ENCODE data around the gene GMNN.
"Not testable (repeated sequence)": the region's sequence is repeated elsewhere in the genome, so short reads cannot be mapped to it uniquely, and the experiment has no call there.

DNA sequence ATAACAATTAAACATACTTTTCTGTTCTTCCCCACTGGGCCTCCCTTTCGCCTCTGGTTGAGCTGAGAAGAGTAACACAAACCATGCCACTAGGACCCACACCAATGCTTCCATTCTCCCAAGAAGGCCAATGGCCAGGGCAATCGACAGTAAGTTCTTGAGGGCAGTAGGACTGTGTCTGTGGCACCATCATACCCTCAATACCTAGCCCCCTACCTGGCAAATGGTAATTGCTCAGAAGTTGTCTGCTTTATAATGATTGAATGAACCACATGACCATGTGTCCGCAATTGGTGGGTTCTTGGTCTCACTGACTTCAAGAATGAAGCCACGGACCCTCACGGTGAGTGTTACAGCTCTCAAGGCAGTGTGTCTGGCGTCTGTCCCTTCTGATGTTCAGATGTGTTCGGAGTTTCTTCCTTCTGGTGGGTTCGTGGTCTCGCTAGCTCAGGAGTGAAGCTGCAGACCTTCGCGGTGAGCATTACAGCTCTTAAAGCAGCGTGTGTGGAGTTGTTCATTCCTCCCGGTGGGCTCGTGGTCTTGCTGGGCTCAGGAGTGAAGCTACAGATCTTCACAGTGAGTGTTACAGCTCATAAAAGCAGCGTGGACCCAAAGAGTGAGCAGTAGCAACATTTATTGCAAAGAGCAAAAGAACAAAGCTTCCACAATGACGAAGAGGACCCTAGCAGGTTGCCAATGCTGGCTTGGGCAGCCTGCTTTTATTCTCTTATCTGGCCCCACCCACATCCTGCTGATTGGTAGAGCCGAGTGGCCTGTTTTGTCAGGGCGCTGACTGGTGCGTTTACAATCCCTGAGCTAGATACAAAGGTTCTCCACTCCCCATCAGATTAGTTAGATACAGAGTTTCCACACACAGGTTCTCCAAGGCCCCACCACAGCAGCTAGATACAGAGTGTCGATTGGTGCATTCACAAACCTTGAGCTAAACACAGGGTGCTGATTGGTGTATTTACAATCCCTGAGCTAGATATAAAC, 9.6 kb upstream of the GMNN start:
- TF ChIP-seq, protein P1, sequence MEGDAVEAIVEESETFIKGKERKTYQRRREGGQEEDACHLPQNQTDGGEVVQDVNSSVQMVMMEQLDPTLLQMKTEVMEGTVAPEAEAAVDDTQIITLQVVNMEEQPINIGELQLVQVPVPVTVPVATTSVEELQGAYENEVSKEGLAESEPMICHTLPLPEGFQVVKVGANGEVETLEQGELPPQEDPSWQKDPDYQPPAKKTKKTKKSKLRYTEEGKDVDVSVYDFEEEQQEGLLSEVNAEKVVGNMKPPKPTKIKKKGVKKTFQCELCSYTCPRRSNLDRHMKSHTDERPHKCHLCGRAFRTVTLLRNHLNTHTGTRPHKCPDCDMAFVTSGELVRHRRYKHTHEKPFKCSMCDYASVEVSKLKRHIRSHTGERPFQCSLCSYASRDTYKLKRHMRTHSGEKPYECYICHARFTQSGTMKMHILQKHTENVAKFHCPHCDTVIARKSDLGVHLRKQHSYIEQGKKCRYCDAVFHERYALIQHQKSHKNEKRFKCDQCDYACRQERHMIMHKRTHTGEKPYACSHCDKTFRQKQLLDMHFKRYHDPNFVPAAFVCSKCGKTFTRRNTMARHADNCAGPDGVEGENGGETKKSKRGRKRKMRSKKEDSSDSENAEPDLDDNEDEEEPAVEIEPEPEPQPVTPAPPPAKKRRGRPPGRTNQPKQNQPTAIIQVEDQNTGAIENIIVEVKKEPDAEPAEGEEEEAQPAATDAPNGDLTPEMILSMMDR (IDR thresholded peaks at IDR 0.05) = not testable (repeated sequence)
- TF ChIP-seq EZH2 (IDR thresholded peaks at IDR 0.05; ENCODE audit: borderline replicate concordance, insufficient read depth, low read depth, low read length, poor library complexity, severe bottlenecking) = not testable (repeated sequence)
